Activated CD4-positive, alpha-beta T cell treated with anti-CD3 and anti-CD28 coated beads for 36 hours (primary cell): ENCODE results near the gene SPOCK1. TPM values are rescaled to one million over a fixed set of nuclear protein-coding genes. Genes with fewer than 3 reads are reported as not detected.

Experiments used
- ATAC-seq: fragments of 200-7000 bp; cut with Tn5 transposase; one replicate; pipeline ENCODE4 v1.10.0; 2021; ENCODE audit warnings: mild to moderate bottlenecking, moderate library complexity
- CTCF ChIA-PET: fragments of 350-600 bp; sonication (Branson Sonifier 250); formaldehyde crosslinking; loops from one replicate; lab custom pipeline; 2021; ENCODE audit warnings: antibody characterized with exemption; lab: Charles Lee
- POLR2A ChIA-PET: fragments of 350-600 bp; sonication (Branson Sonifier 250); formaldehyde crosslinking; loops from one replicate; lab custom pipeline; 2021; ENCODE audit warnings: antibody characterized with exemption, inconsistent platforms; lab: Charles Lee
- DNase-seq: peaks from one replicate; pipeline ENCODE4 v3.0.0-alpha.2; 2020
- H3K27ac Mint-ChIP-seq: one replicate; pipeline ENCODE4 v1.8.0; 2021; ENCODE audit warnings: mixed read lengths
- H3K27me3 Mint-ChIP-seq: one replicate; pipeline ENCODE4 v1.8.0; 2021; ENCODE audit warnings: mixed read lengths
- H3K36me3 Mint-ChIP-seq: one replicate; pipeline ENCODE4 v1.8.0; 2021; ENCODE audit warnings: low read depth, mixed read lengths
- H3K4me1 Mint-ChIP-seq: one replicate; pipeline ENCODE4 v1.8.0; 2021; ENCODE audit warnings: mixed read lengths
- H3K4me3 Mint-ChIP-seq: one replicate; pipeline ENCODE4 v1.8.0; 2021; ENCODE audit warnings: mild to moderate bottlenecking, moderate library complexity, mixed read lengths
- H3K9me3 Mint-ChIP-seq: one replicate; pipeline ENCODE4 v1.8.0; 2021; ENCODE audit warnings: low read depth, mixed read lengths
- intact Hi-C, 2 experiments: fragments of 100-400 bp; cut with DNase I in 1 of 2; cut with micrococcal nuclease in 1 of 2; formaldehyde crosslinking; loops; one replicate each; pipeline versions ENCODE4 v1.14.2 to v1.15.1; 2022 to 2024; cut with DNase I, micrococcal nuclease
- total RNA-seq, 2 experiments: library from RNA; stranded (reverse); gene quantifications; one replicate each; pipeline ENCODE4 v1.2.3, GENCODE V29; 2021

The SPOCK1 gene
- total RNA-seq, 2 experiments from 2014 or later, result not detected

- Mint-ChIP-seq H3K36me3 (no peaks in the 10 kb centered on the region), H3K27me3 (peaks cover 5% of the 10 kb centered on the region), H3K4me3 (no peak overlapping the region), H3K4me1 (no peaks in the 10 kb centered on the region), H3K27ac (no peak overlapping the region), H3K9me3 (no peaks in the 10 kb centered on the region)
- ChIA-PET POLR2A (no interaction called here), CTCF (no interaction called here)
- intact Hi-C loops, result no loop called here
- ATAC-seq, result no peak
- DNase-seq, result no peak
These were observed 437.7 kb downstream of the SPOCK1 start for GRCh38 chr5:137061382-137061781.

- no peak overlapping the region for H3K27ac Mint-ChIP-seq
These were observed 441.0 kb downstream of the SPOCK1 start for GRCh38 chr5:137058089-137058488.

GRCh38 chr5:137056676-137057075, 442.4 kb downstream of the SPOCK1 start:
- no peaks in the 10 kb centered on the region for H3K4me1 Mint-ChIP-seq
- H3K27ac Mint-ChIP-seq, result no peak overlapping the region
- POLR2A ChIA-PET, result no interaction called here
- H3K9me3 Mint-ChIP-seq, result no peaks in the 10 kb centered on the region
- H3K36me3 Mint-ChIP-seq, result no peaks in the 10 kb centered on the region
- no peak overlapping the region for H3K4me3 Mint-ChIP-seq
- intact Hi-C loops, result no loop called here
- DNase-seq (no peak), ATAC-seq (no peak)
- CTCF ChIA-PET, result interaction anchor here (0.6 kb wide), 1 partner anchor 186 kb away, joined by 3 read pairs; no protein-coding TSS in a partner anchor
- H3K27me3 Mint-ChIP-seq, result peaks cover 6% of the 10 kb centered on the region

More at GRCh38 chr5:137058089-137058488, 441.0 kb downstream of the SPOCK1 start:
- H3K9me3 Mint-ChIP-seq, result no peaks in the 10 kb centered on the region
- intact Hi-C loops, result no loop called here
- no peaks in the 10 kb centered on the region for H3K36me3 Mint-ChIP-seq
- no peak for ATAC-seq
- CTCF ChIA-PET, result interaction anchor here (0.6 kb wide), 1 partner anchor 12 kb away, joined by 3 read pairs; no protein-coding TSS in a partner anchor
- POLR2A ChIA-PET, result no interaction called here
- no peak for DNase-seq
- H3K4me3 Mint-ChIP-seq, result no peak overlapping the region
- no peaks in the 10 kb centered on the region for H3K4me1 Mint-ChIP-seq
- peaks cover 7% of the 10 kb centered on the region for H3K27me3 Mint-ChIP-seq

GRCh38 chr5:137055271-137055872, 443.8 kb downstream of the SPOCK1 start:
- Mint-ChIP-seq H3K4me1 (no peaks in the 10 kb centered on the region), H3K27me3 (peaks cover 4% of the 10 kb centered on the region), H3K36me3 (no peaks in the 10 kb centered on the region), H3K9me3 (no peaks in the 10 kb centered on the region), H3K4me3 (no peak overlapping the region), H3K27ac (no peak overlapping the region)
- intact Hi-C loops, result no loop called here
- POLR2A ChIA-PET, result no interaction called here
- CTCF ChIA-PET, result no interaction called here
- DNase-seq (no peak), ATAC-seq (no peak)

GRCh38 chr5:137054792-137055191, 444.3 kb downstream of the SPOCK1 start:
- H3K27ac Mint-ChIP-seq, result no peak overlapping the region
- H3K4me1 Mint-ChIP-seq, result no peaks in the 10 kb centered on the region
- no peak for ATAC-seq
- no peak overlapping the region for H3K4me3 Mint-ChIP-seq
- H3K36me3 Mint-ChIP-seq, result no peaks in the 10 kb centered on the region
- CTCF ChIA-PET, result no interaction called here
- POLR2A ChIA-PET, result no interaction called here
- intact Hi-C loops, result no loop called here
- H3K9me3 Mint-ChIP-seq, result no peaks in the 10 kb centered on the region
- DNase-seq, result no peak
- H3K27me3 Mint-ChIP-seq, result peaks cover 4% of the 10 kb centered on the region

GRCh38 chr5:137054335-137054734, 444.8 kb downstream of the SPOCK1 start:
- ATAC-seq (no peak), DNase-seq (no peak)
- H3K9me3 Mint-ChIP-seq, result no peaks in the 10 kb centered on the region
- H3K36me3 Mint-ChIP-seq, result no peaks in the 10 kb centered on the region
- H3K27me3 Mint-ChIP-seq, result peaks cover 4% of the 10 kb centered on the region
- H3K27ac Mint-ChIP-seq, result no peak overlapping the region
- CTCF ChIA-PET, result no interaction called here
- H3K4me3 Mint-ChIP-seq, result no peak overlapping the region
- POLR2A ChIA-PET, result no interaction called here
- no peaks in the 10 kb centered on the region for H3K4me1 Mint-ChIP-seq
- intact Hi-C loops, result no loop called here

GRCh38 chr5:137051161-137051560, 448.0 kb downstream of the SPOCK1 start:
- H3K4me1 Mint-ChIP-seq, result no peaks in the 10 kb centered on the region
- no peak for DNase-seq

GRCh38 chr5:137040641-137041340, 458.3 kb downstream of the SPOCK1 start:
- Mint-ChIP-seq H3K4me3 (no peak overlapping the region), H3K27ac (no peak overlapping the region), H3K36me3 (no peaks in the 10 kb centered on the region), H3K4me1 (no peaks in the 10 kb centered on the region), H3K9me3 (peaks cover 9% of the 10 kb centered on the region), H3K27me3 (no peaks in the 10 kb centered on the region)
- CTCF ChIA-PET, result no interaction called here
- POLR2A ChIA-PET, result no interaction called here
- intact Hi-C loops, result no loop called here
- DNase-seq, result no peak
- no peak for ATAC-seq

More at GRCh38 chr5:137051161-137051560, 448.0 kb downstream of the SPOCK1 start:
- Mint-ChIP-seq H3K27me3 (peaks cover 4% of the 10 kb centered on the region), H3K27ac (no peak overlapping the region), H3K9me3 (no peaks in the 10 kb centered on the region), H3K36me3 (no peaks in the 10 kb centered on the region), H3K4me3 (no peak overlapping the region)
- POLR2A ChIA-PET, result no interaction called here
- CTCF ChIA-PET, result no interaction called here
- ATAC-seq, result no peak
- intact Hi-C loops, result no loop called here

GRCh38 chr5:137040024-137040423, 459.1 kb downstream of the SPOCK1 start:
- DNase-seq, result no peak
- no peaks in the 10 kb centered on the region for H3K4me1 Mint-ChIP-seq
- no peaks in the 10 kb centered on the region for H3K36me3 Mint-ChIP-seq
- H3K27me3 Mint-ChIP-seq, result no peaks in the 10 kb centered on the region
- ChIA-PET POLR2A (no interaction called here), CTCF (no interaction called here)
- ATAC-seq, result no peak
- no peak overlapping the region for H3K4me3 Mint-ChIP-seq
- no peak overlapping the region for H3K27ac Mint-ChIP-seq
- peaks cover 9% of the 10 kb centered on the region for H3K9me3 Mint-ChIP-seq
- intact Hi-C loops, result no loop called here

GRCh38 chr5:137037848-137038247, 461.3 kb downstream of the SPOCK1 start:
- Mint-ChIP-seq H3K4me3 (no peak overlapping the region), H3K27ac (no peak overlapping the region), H3K4me1 (no peaks in the 10 kb centered on the region), H3K9me3 (peaks cover 3% of the 10 kb centered on the region), H3K36me3 (no peaks in the 10 kb centered on the region), H3K27me3 (no peaks in the 10 kb centered on the region)
- ATAC-seq (no peak), DNase-seq (no peak)
- POLR2A ChIA-PET, result no interaction called here
- CTCF ChIA-PET, result interaction anchor here (1.2 kb wide), 1 partner anchor 16 kb away, joined by 3 read pairs; no protein-coding TSS in a partner anchor
- intact Hi-C loops, result no loop called here

- ChIA-PET CTCF (no interaction called here), POLR2A (no interaction called here)
- no peak for ATAC-seq
- H3K36me3 Mint-ChIP-seq, result no peaks in the 10 kb centered on the region
- intact Hi-C loops, result no loop called here
- no peak overlapping the region for H3K27ac Mint-ChIP-seq
- no peaks in the 10 kb centered on the region for H3K4me1 Mint-ChIP-seq
- H3K4me3 Mint-ChIP-seq, result no peak overlapping the region
- peaks cover 2% of the 10 kb centered on the region for H3K27me3 Mint-ChIP-seq
- no peaks in the 10 kb centered on the region for H3K9me3 Mint-ChIP-seq
- DNase-seq, result no peak
These were observed 462.5 kb downstream of the SPOCK1 start for GRCh38 chr5:137036640-137037039.

- Mint-ChIP-seq H3K27ac (no peak overlapping the region), H3K36me3 (no peaks in the 10 kb centered on the region), H3K27me3 (peaks cover 2% of the 10 kb centered on the region), H3K4me3 (no peak overlapping the region), H3K9me3 (no peaks in the 10 kb centered on the region), H3K4me1 (no peaks in the 10 kb centered on the region)
- POLR2A ChIA-PET, result interaction anchor here (0.6 kb wide), 1 partner anchor 1311 kb away, joined by 3 read pairs; no protein-coding TSS in a partner anchor
- DNase-seq, result no peak
- CTCF ChIA-PET, result no interaction called here
- no peak for ATAC-seq
- intact Hi-C loops, result no loop called here
These were observed 463.6 kb downstream of the SPOCK1 start for GRCh38 chr5:137035480-137035878.
